LNCAP (cell line): ENCODE measurements around the gene C2orf49.

Source experiments
- TF ChIP-seq, protein P1 (sequence below): fragments of 450-650 bp; IDR thresholded peaks from 2 replicates; pipeline ENCODE4 v1.5.1; 2017; ENCODE audit warnings: mild to moderate bottlenecking

C2orf49 gene

DNA sequence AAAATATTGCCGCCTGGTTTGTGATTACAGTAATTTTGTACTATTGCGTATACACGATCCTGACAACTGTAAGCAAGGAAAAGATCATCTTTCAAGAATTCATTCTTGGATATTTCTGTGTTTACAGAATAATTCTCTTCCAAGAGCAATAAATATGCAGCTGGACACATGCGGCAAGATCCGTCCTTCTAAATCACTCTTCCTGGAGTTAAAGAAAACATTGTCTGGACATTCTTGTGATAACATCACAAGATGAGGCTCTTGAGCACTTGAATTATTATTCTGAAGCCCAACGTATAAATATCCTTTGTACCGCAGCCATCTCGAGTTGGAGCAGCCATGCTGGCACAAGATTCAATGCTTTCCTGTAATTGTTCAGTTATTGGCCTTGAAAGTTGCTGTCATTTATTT lies 51.6 kb downstream of the C2orf49 start:
- TF ChIP-seq, protein P1, sequence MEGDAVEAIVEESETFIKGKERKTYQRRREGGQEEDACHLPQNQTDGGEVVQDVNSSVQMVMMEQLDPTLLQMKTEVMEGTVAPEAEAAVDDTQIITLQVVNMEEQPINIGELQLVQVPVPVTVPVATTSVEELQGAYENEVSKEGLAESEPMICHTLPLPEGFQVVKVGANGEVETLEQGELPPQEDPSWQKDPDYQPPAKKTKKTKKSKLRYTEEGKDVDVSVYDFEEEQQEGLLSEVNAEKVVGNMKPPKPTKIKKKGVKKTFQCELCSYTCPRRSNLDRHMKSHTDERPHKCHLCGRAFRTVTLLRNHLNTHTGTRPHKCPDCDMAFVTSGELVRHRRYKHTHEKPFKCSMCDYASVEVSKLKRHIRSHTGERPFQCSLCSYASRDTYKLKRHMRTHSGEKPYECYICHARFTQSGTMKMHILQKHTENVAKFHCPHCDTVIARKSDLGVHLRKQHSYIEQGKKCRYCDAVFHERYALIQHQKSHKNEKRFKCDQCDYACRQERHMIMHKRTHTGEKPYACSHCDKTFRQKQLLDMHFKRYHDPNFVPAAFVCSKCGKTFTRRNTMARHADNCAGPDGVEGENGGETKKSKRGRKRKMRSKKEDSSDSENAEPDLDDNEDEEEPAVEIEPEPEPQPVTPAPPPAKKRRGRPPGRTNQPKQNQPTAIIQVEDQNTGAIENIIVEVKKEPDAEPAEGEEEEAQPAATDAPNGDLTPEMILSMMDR: no peak

DNA sequence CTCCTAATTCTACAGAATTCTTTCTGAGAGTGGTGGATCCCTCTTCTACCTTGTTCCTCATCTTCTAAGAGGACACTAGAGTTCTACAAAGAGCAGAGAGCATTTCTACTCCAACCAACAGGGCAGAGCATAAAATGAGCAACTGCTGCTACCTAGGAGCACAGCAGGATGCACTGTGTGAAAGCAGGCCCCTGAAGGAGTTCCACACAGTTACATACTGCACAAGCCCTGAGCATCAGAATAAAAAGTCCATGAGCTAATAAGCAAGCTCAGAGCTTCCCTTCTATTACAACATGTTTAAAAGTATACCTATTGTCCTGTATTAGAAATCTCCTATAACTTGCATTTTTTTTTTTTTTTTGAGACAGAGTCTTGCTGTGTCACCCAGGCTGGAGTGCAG lies 53.1 kb downstream of the C2orf49 start:
- TF ChIP-seq, protein P1: no peak

DNA sequence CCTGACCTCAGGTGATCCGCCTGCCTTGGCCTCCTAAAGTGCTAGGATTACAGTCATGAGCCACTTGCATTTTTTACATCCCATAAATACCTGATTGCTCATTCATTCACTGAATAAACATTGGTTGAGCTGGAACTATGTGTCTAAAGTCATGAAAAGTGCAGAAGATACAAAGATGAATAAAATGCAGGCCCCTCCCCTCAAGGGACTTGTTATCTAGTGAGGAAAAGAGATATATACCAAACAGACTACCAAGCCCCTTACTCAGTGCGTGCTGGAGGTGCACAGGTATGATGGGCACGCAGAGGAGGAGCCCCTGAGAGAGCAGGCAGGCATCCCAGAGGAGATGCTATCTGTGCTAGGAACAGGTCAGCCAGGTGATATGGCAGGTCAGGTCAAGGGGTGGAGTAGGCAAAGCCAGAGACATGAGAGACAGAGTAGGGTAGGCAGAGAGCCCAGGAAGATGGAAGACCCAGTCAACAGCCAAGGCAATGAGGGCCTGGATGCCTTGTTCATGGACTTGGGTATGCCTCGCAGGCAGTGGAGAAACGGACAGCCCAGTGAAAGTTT lies 53.8 kb downstream of the C2orf49 start:
- TF ChIP-seq, protein P1: no peak

DNA sequence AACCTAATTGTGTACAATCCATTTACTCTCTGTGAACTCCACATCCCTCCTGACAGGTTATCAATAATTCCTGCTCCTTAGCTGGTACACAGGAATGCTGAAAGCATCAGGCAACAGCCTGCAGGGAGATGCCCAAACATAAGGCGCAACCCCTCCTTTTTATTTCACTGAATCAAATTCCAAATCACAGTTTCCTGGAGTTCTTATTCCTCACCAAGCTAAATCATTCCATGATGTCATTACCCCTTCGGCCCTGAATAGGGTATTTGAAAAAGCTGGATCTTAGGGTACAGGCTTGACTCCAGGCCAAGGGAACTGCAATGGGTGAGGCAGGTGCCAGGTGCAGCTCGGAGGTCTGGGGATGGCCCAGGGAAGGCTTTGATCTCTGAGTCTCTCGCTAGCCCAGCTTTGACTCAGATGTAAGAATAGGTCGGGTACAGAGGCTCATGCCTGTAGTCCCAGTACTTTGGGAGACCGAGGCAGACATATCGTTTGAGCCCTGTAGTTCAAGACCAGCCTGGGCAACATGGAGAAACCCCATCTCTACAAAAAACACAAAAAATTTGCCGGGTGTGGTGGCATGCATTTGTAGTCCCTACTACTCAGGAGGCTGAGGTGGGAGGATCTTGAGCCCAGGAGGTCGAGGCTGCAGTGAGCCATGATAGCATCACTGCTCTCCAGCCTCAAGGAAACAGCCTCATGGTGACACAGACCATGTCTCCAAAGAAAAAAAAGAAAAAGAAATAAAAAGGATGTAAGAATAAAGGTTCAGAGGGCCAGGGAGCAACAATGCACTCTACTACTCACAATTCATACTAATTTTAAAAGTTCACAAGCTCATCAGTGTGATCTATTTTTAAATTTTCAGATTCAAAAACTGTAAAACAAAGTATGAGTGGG lies 54.7 kb downstream of the C2orf49 start:
- TF ChIP-seq, protein P1: no peak

DNA sequence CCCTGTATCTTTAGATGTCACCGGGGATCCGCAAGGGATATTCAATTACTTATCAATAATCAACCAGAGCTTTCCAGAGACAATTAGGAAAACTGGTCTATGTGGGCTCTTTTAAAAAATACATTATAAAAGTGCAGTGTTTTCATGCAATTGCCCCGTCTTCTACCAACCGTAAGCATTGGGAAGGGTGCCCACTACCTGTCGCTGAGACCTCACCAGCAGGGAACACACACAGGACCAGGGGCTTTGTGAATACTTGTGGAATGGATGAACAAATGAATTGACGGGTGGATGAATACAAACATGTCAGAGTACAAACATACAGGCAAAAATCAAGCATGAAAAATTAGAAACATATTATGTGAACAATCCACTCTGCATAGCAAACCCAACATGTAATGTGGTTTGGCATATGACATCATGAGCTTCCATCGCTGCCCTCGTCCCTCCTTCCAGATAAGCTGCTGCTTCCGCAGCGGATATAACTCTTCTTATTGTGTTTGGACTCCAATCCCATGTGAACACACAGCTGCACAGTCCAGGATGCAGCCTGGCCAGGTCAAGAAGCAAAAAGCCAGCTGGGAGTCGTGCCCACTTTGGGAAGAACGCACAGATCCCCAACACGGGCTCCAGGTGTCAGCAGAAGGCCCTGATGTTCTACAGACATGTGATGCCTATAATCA lies 56.2 kb downstream of the C2orf49 start:
- TF ChIP-seq, protein P1: no peak

DNA sequence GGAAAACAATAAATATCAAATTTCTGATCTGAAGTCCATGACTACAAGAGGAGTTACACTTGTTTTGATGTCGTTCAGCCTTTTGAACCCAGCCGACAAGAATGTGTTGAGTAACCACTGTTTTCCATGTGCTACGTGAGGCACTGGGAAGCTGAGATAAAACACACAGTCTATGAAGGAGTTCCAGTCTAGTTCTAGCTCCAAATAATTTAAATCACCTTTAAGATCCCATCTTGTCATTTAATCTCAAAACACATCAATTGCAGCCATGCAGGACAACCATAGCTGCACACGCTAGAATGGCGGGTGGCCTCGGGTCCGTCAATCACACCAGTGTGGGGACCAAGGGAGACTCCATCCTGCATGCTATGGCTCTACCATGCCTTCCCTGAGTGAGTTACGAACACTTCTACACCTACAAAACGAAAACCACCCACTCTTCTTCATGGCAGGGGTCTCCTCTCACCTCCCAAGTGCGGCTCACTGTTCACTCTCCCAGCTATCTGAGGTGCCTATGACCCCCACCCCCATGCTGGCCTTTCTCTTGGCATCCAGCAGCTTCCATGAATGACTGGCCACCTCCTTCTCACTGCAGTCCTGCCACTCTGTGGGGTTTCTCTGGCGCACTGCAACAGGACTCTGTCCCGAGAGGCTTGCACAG lies 57.7 kb downstream of the C2orf49 start:
- TF ChIP-seq, protein P1: no peak

DNA sequence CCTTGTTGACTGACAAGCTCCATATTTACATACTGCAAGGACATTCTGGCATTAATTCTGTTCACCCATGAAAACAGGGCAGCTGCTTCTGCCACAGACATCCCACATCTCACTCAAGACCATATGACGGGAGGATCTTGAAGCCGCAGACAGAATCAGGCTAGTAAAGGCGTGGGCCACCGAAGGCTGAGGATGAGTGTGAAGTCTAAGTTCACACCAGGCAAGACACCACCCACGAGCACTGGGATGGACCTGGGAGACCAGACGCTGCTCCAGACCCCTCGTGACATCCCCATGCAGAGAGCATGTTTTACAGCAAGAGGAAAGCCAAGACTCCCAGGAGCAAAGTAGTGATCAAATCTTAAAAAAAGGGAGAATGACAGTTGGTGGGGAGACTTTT lies 58.4 kb downstream of the C2orf49 start:
- TF ChIP-seq, protein P1: no peak
